GM21381 (cell line): ENCODE measurements around the gene FLOT1.

Experiments used
- ATAC-seq: cut with Tn5 transposase; IDR thresholded peaks from one replicate; pipeline ENCODE4 v1.9.1; 2021; ENCODE audit warnings: mild to moderate bottlenecking, moderate library complexity; ENCODE audit not compliant: unreplicated experiment

The FLOT1 gene, protein sequence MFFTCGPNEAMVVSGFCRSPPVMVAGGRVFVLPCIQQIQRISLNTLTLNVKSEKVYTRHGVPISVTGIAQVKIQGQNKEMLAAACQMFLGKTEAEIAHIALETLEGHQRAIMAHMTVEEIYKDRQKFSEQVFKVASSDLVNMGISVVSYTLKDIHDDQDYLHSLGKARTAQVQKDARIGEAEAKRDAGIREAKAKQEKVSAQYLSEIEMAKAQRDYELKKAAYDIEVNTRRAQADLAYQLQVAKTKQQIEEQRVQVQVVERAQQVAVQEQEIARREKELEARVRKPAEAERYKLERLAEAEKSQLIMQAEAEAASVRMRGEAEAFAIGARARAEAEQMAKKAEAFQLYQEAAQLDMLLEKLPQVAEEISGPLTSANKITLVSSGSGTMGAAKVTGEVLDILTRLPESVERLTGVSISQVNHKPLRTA

DNA sequence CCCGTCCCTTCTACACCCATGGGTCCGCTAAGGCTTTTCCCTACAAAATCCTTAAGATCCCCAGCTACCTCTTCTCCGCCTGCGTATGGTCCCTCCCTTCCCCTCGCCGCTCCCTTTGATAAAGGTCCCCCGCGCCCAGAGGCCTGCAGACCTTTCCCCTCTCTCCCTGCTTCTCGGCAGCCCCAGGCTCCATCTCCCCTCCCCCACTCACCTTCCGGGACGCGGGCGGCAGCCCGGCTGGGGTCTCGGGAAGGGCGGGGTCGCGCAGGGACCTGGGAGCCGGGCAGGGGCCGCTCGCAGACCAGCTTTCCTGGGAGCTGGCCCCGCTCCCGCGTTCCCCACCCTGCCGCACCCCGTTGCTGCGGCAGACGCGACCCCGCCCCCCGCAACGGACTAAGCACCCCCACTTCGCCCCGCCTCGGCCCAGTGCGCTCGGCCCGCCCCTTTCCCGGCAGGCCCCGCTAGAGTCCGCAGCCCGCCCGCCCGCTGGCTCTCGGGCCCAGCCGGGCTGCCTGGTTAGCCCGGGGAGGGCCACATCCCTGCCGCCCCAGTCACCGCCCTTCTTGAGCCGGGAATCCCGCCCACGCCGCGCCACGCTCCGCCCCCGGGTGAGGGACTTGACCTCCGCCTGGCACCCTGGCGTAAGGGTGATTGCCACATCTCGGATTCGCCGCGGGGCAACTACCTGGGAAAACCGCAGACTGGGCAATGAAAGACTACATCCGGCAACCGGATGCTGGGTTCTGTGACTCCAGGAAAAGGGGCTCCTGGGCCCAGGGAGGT, at the start of gene FLOT1:
Gene FLOT1 (minus strand): TSS at position 372 of the 783 bp plus-strand sequence. CDS start 498 bp downstream, outside the sequence.
- ATAC-seq: peak; percentile 72

DNA sequence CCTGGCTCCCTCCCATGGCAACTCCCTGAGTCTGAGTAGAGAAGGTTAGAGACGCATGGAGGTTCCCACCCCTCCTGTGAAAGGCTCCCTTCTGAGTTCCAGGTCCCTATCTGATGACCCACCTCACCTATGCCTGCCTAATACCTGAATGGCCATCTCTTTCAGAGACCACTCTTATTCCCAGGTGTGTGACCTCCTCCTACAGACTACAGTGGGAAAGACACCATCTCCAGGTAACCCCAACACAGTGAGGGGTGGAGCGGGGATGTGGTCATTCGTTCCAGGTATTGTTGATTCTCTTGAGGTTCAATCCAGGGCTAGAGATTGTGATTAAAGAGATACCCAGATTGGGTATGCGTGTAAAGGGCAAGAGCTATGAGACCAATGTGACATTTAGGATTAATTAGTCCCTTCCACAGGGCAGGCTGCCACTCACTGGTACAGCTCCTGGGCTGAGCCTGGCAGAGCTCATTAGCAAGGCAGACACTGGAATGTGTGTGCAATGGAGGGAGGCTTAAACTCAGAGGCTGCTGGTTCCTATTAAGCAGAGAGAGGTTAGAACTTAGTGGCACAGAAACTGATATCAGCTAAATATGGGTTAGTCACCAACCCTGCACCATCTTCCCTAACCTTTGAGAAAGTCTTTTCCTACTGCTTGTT, 48.4 kb upstream of the FLOT1 start:
- ATAC-seq: no peak

DNA sequence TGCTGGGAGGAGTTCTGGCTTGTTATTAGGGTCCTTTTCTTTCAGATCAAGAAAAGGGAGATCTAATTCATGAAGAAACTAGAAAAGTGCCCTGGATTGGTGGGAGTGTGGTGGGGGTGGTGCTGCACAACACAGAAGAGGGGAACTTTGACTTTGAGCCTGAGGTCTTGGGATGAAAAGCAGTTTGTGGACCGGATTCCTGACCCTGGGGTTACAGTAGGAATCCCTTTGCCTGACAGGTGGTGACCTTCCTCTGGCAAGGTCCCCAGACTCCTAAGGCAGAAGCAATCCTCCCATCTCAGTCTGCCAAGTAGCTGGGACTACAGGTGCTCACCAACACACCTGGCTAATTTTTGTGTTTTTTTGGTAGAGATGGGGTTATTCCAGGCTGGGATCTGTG, 47.1 kb upstream of the FLOT1 start:
- no peak for ATAC-seq

DNA sequence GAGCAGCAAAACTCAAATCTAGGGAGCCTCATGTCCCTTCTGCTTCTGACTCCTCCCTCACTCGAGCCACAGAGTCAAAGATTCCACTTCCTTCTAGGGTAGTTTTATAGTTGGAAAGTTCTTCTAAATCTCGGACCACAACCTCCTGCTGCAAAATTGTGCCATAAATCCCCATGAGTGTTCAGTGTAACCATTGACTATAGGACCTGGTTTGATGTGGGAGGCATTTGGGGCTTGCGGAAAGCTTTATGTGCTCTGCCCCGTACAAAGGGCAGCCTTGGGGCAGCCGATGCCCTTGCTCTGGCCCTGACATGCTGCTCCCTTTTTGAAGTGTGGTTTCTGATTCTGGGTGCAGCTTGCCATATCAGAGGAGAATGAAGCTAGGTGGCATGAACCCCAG, 45.5 kb upstream of the FLOT1 start:
- ATAC-seq: no peak

DNA sequence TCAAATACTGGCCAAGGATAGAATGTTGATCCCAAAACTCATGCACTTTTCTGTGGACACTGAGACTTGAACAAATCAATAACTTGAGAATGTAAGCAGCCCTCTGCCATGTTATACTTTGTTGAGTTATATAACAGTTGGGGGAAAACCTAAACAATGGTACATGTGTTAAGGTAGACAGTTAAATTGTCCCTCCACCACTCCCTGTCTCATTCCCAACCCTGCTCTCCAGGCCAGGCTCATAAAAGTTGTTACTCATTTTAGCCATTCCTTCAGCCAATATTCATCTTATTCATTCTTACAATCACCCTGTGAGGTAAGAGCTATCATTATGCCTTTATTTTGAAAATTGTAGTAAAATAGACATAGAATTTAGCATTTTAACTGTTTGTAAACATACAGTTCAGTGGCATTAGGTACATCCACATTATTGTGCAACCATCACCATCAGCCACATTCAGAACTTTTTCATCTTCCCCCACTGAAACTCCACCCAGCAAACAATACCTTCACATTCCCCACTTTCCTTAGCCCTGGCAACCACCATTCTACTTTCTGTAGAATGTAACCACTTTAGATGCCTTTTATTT, 40.0 kb upstream of the FLOT1 start:
- no peak for ATAC-seq

DNA sequence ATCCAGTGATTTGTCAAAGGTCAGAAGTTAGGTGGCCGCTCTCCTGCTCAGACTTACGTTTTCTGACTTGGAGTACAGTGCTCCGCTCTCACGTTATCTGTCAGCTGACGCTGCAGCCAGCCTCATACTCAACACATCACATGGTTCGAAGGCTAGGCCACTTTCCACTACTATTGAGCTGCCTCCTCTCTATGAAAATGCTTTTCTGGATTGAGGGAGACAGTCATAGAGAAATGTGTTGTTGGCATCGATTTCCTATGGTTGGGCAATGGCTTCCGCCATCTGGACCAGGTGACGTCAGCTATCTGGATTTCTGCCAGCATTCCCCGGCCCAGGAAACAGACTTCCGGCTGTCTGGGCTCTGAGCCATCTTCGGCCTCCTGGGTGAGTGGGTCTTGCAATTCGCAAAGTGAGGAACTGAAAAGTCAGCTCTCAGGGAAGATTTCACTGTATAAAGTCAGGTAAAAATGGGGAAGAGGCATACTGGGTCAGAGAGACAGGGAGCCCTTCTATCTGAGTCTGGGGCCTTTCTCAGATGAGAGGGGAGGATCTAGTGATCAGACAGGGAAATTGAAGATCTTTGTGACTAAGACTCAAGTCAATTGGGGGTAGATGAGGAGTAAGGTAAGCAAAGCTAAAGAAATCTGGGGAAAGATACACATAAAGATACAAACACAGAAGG, 39.4 kb upstream of the FLOT1 start:
- ATAC-seq: no peak

DNA sequence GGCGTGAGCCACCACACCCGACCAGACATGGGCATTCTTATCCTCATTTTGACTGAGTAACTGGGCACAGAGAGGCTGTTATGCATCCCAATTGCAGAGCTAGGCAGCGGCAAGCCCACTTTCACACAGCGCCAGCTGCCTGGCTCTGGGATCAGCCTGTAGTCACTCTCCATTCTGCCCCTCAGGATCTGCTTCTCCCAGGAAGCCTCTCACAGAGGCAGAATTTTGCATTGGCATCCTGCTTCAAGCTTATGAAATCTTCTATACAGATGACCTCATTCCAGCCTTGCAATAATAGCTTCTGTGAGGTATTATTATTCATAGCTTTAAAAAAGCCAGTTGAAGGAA, 38.9 kb upstream of the FLOT1 start:
- ATAC-seq: no peak

DNA sequence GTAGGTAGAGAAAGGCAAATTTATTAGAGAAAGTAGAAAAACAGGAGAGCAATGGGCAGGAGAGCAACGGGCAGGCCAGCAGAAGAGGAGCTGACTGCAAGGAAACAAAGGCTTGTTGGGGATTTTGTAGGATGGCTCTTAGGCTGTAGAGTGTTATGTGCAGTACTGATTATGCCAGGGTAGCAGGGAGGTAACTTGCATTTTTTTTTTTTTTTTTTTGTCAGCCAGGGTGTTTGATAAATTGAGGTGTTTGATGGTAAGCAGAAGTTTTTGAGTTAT, 38.1 kb upstream of the FLOT1 start:
- ATAC-seq: no peak

DNA sequence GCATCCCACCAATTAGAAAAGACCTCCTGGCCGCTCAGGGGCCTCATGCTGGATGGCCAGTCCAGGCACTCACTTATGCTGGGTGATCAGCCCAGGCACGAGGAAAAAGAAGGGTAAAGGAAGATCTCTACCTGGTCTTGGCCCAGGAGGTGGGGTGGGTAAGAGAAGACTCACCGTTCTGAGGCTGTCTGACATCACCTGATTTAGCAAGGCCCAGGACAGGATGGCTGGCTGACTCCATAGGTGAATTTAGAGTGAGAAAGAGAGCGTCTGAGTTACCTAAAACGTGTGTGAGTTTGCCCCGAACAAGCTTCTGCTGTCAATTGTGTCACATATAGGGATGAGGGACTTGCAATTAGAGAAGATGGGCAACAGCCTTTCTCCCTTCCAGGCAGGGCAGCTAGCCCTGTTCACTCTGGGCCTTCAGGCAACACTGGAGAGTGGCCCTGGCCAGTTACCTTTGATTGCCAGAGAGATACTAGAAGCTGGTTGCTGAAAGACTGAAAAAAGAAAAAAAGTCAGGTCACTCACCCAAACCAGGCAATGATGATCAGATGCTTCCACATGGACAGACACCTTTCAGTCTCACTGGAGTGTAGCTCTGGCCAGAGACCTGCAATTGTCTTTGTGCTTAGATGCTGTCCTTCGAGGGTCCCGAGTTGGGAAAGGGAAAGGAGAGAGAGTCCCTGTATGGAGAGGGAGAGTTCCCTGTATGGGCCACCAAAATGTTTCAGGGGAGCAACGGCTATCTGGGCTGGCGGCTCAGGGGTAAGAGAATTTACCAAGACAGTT, 37.6 kb upstream of the FLOT1 start:
- no peak for ATAC-seq

DNA sequence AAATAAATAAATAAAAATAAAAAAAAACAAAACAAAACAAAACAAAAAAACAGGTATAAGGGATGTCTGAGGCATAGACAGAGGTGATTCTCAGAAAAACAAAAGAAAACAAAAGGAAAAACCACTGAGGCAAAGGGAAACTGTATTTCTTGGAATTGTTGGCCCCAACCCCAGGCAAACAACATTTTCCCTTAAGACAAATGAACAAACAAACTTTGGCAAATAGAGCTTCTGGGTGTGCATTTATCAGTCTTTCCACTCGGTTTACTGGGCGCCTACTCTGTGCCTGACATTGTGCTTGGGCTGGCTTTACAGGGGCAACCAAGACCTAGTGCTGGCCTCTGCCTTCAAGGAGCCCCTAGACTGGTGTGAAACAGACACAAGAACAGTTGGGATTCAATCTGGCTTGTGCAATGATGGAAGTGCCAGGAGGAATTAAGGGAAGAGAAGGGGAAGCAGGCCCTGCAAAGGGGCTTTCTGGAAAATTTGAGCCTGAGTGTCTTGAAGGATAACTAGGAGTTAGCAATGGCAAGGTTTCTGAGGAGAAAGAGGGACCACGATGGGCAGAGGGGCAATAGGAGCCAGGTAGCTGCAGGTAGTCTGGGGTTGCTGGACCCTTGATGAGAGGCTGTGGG, 35.6 kb upstream of the FLOT1 start:
- no peak for ATAC-seq

DNA sequence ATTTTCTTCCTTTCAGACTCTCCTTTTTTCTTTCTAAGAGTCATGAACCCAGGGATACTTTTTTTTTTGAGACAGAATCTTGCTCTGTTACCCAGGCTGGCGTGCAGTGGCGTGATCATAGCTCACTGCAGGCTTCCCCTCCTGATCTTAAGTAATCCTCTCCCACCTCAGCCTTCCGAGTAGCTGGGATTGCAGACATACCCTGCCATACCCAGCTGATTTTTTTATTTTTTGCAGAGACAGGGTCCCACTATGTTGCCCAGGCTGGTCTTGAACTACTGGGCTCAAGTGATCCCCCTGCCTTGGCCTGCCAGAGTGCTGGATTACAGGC, 34.6 kb upstream of the FLOT1 start:
- no peak for ATAC-seq

DNA sequence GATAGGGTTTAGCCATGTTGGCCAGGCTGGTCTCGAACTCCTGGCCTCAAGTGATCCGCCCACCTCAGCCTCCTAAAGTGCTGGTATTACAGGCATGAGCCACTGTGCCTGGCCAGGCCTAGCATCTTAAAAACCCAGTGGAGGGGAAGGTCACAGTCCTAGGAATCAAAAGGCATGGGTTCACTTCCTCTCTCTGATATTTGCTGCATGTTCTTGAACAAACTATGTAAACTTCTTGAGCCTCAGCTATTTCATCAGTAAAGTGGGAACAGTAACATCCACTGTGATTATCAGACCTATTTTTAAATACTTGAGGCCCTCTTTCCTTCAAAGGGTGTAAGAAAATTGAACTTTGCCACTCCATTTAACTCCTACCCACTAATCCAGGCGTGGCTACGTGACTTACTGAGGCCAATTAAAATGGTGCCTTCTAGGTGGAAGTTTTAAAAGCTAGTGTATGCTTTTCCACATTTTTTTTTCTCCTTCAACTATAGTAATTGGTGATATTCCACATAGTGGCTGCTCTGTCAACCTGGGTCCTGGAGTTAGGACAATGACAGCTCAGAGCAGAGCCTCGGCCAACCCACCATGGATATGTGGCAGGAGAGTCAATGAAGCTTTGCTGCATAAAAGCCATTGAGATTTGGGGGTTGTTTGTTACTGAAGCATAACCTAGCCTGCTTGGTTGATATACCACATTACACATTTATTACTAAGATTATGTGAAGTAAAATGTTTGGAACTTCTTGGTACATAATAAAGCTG, 34.1 kb upstream of the FLOT1 start:
- ATAC-seq: no peak

DNA sequence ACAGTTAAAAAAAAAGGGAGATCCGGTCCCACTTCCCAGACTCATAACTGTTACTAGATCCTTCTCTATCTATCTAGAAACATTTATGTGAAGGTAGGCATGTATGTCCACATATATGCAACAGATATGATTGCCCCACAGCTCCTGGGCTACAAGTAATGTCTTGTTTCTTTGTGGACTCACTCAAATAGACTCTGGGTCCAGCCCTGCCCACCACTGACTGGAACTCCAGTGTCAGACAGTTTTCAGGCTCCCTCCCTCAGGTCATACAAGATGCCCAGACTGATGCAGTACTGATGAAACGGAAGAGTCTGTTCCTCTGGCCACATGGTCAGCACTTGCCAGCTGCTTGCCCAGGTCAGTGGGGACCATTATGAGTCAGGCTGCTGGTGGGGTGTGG, 32.6 kb upstream of the FLOT1 start:
- ATAC-seq: no peak

DNA sequence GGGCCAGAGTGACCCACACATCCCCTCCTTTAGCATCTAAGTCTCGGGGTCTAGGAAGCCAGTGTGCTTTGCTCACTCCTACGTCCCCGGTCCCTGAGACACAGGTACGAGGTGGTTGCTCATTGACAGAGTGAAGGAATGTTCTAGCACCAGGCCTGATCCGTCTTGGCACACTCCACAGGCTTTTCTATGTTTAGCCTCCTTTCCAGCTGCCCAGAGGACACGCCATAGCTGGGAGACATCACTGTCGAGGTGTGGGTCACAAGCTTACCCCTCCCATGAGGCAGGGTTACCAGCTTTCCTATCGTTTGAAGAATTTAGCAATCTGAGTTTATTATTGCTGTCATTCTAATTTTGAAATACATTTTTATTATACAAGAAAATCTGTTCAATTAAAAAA, 32.2 kb upstream of the FLOT1 start:
- no peak for ATAC-seq

DNA sequence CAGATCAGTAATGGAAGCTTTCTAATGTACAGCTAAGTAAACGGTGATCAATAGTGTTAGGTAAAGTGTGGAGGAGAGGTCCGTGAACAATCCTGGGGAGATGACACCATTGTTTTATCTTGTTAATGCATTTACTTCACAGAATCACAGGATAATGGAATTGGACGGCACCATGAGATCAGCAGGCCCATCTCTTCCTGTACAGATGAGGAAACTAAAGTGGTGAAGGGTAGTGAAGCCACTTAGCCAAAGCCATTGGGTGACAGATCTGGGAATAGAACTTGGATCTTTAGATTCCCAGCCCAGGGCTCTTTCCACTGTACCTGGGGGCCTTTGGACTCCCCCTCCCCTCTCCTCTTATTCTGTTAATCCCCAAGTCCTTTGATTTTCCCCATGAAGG, 28.1 kb upstream of the FLOT1 start:
- no peak for ATAC-seq

DNA sequence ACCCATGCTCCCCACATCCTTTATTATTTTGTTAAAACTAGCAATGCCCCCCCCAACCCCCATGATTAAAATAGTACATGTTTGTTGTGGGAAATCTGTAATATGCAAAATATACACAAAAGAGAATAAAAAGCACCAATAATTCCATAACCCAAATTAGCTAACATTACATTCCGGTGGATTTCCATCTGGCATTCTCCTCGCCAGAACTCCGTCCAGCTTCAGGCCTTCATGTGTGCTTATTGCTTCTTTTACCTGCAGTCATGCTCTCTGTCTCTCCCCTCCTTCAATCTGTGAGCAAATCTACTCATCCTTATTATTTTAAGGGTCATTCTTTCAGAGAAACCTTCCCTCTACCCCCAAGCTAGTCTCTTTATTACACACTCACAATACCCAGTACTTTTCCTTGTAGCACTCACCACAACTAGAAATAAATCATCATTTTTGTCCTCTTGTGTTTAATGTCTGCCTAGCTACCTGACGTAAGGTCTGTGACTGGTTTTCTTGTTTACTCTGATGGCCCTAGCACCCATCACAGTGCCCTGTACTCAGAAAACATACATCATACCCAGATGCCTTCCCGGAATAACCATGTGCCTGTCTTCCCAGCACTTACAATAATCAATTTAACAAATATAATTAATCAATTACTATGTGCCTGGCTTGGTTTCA, 27.5 kb upstream of the FLOT1 start:
- no peak for ATAC-seq

DNA sequence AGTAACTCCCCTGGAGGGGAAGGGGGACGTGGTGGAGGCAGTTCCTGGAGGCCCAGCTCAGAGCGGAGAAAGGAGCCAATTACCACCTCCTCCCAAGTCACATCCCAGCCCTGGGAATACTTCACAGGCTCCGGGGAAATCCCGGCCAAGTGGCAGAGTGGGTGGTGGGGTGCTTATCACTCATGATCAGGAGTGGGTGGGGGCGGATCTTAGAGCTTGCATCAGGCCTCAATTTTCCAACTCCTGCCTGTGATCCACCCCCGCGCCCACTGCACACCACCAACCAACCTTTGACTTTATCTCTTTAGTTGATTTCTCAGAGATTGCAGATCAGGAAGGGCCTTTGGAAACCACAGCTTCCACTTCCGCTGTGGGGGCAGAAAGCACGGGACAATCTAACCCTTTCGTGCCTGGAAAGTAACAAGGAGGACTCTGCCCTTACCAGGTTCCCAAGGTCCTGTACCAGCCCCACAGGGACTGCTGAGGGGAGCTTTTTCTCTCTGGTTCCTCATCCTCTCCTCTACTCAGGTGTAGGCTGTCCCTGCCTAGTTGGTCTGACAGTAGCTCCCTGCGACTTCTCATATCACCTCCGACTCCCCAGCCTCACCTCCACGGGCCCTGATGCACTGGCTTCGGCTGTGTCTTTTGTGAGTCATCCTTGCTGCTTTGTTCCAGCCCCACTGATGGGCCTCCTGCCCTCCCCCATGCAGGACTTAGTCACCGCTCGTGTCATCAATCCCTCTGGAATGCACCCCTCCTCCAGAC, 26.8 kb upstream of the FLOT1 start:
- ATAC-seq: no peak

DNA sequence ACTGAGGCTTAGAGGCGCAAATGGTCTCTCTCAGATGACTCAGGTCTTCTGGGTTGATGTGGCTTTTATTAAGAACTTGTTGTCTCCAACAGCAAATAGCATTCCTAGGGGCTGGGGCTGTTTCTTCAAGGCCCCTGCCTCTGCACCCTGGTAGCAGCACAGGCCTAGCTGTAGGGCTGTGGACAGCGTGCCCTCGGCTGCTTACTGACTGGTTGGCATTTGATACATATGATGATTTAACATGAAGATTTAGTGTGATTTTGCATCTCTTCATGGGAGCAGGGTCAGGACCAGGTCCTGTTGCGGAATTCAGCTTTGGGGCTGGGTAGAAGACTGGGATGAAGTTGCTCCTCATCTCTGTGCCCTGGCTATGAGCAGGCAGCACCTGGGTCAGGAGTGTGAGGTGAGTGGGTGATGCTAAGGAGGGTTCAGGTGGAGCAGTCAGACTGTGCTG, 26.2 kb upstream of the FLOT1 start:
- ATAC-seq: no peak
